ENCODE data around the gene MIF4GD. TPM values are rescaled to one million over a fixed set of nuclear protein-coding genes. Genes with fewer than 3 reads are reported as not detected.
A peak's percentile ranks its signal among the peaks of the same experiment; 100 is the strongest.
"Not testable (repeated sequence)": the region's sequence is repeated elsewhere in the genome, so short reads cannot be mapped to it uniquely, and the experiment has no call there.

Gene MIF4GD
- total RNA-seq, 2 experiments from 2014 or later, result 29.4 to 32.4 TPM

- intact Hi-C loops (cut with DNase I, micrococcal nuclease), result no loop called here
- Mint-ChIP-seq H3K27me3 (no peaks in the 10 kb centered on the region), H3K27ac (no peak overlapping the region), H3K4me3 (no peak overlapping the region), H3K4me1 (ENCODE audit: low read depth) (peaks cover 1% of the 10 kb centered on the region), H3K36me3 (ENCODE audit: low read depth) (no peaks in the 10 kb centered on the region), H3K9me3 (no peaks in the 10 kb centered on the region)
- H3K27ac ChIP-seq (ENCODE audit: low read depth in 1 of 2, low read length in 2 of 2), result no peak overlapping the region
- ATAC-seq (ENCODE audit: poor library complexity) (no peak), DNase-seq (no peak)
- H3K4me1 ChIP-seq (ENCODE audit: insufficient read depth, low read length), result peaks cover 10% of the 10 kb centered on the region
- no peaks in the 10 kb centered on the region for H3K36me3 ChIP-seq (ENCODE audit: insufficient read depth, low read length)
- TF ChIP-seq CTCF (IDR thresholded peaks at IDR 0.05), result no peak
- H3K27me3 ChIP-seq (ENCODE audit: control insufficient read depth in 1 of 2, insufficient read depth in 2 of 2, low read length in 2 of 2), result no peaks in the 10 kb centered on the region
- CTCF ChIA-PET, result interaction anchor here (0.8 kb wide), 1 partner anchor 23 kb away, joined by 4 read pairs; no protein-coding TSS in a partner anchor
- POLR2A ChIA-PET, result no interaction called here
- no peaks in the 10 kb centered on the region for H3K9me3 ChIP-seq (ENCODE audit: control insufficient read depth in 1 of 2, insufficient read depth in 1 of 2, low read length in 2 of 2)
- no peak overlapping the region for H3K4me3 ChIP-seq (ENCODE audit: low read length)
Measured at GRCh38 chr17:75300280-75300679, 29.2 kb upstream of the MIF4GD start.

DNA sequence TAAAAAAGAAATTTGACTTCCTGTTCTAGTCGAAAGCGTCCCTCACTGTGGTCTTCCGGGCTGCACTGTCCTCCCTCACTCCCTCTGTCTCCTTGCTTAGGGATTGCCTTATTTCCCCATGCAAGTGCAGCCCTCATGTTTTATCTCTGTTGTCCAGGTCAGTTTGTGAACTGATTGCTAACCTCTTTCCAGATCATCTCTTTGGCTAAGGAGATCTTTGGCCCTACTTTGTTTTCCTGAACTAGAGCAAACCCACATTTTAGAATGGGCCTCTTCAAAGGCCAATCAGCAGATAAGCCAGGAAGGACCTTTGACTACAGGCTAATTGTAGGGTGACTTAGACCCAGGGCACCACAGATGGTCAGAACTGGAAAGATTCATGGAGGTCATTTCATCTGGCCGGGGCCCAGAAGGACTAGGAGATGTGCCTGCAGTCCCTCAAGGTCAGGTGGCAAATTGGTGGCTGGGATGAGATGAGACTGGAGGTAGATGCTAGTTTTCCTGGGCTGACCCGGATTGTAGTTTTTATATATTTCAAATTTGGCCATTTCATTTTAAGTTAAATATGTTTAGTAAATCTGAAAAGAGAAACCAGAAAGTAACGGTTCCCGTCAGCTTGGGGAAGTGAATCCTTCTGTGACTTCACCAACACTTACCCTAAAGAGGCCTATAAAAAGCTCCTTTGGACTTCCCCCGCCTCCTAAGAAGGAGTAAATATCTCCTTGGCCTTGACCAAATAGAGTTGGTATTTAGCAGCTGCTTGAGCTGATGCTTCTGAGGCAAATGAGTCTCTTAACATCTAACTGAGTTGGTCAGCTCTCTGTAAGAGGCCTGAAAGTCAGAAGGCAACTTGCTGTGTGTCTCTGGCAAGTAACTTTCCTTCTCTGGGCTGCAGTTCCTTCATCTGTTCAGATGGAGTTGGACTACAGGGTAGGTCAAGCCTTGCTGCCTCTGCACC lies 24.4 kb upstream of the MIF4GD start:
- Mint-ChIP-seq H3K4me1 (ENCODE audit: low read depth) (peaks cover 4% of the 10 kb centered on the region), H3K27me3 (no peaks in the 10 kb centered on the region), H3K4me3 (peak overlapping the region; percentile 20), H3K27ac (no peak overlapping the region), H3K9me3 (no peaks in the 10 kb centered on the region), H3K36me3 (ENCODE audit: low read depth) (no peaks in the 10 kb centered on the region)
- Histone ChIP-seq H3K36me3 (ENCODE audit: insufficient read depth, low read length) (no peaks in the 10 kb centered on the region), H3K9me3 (ENCODE audit: control insufficient read depth in 1 of 2, insufficient read depth in 1 of 2, low read length in 2 of 2) (no peaks in the 10 kb centered on the region), H3K27ac (ENCODE audit: low read depth in 1 of 2, low read length in 2 of 2) (peak overlapping the region; percentile 26 to 65), H3K4me1 (ENCODE audit: insufficient read depth, low read length) (peaks cover 16% of the 10 kb centered on the region), H3K4me3 (ENCODE audit: low read length) (no peak overlapping the region), H3K27me3 (ENCODE audit: control insufficient read depth in 1 of 2, insufficient read depth in 2 of 2, low read length in 2 of 2) (no peaks in the 10 kb centered on the region)
- POLR2A ChIA-PET, result no interaction called here
- CTCF ChIA-PET, result interaction anchor here (0.7 to 2.6 kb wide), 4 partner anchors 24 to 181 kb away, joined by 3 to 6 read pairs (median 4); partner anchors contain the start of gene MIF4GD
- TF ChIP-seq CTCF (IDR thresholded peaks at IDR 0.05), result no peak
- peak in 3 of 14 experiments; percentile 22 to 56 (median 51) for DNase-seq
- intact Hi-C loops (cut with DNase I, micrococcal nuclease), result no loop called here
- ATAC-seq (ENCODE audit: poor library complexity), result no peak

- H3K4me3 Mint-ChIP-seq; H3K4me3 ChIP-seq (ENCODE audit: low read length); H3K27me3 ChIP-seq (ENCODE audit: control insufficient read depth in 1 of 2, insufficient read depth in 2 of 2, low read length in 2 of 2); H3K9me3 Mint-ChIP-seq; H3K36me3 ChIP-seq (ENCODE audit: insufficient read depth, low read length); H3K27ac Mint-ChIP-seq; DNase-seq; H3K27ac ChIP-seq (ENCODE audit: low read depth in 1 of 2, low read length in 2 of 2); H3K9me3 ChIP-seq (ENCODE audit: control insufficient read depth in 1 of 2, insufficient read depth in 1 of 2, low read length in 2 of 2); ATAC-seq (ENCODE audit: poor library complexity); H3K27me3 Mint-ChIP-seq: not testable (repeated sequence)
- H3K4me1 ChIP-seq (ENCODE audit: insufficient read depth, low read length), result peaks cover 30% of the 10 kb centered on the region
- POLR2A ChIA-PET, result interaction anchor here (0.8 kb wide), 1 partner anchor 30 kb away, joined by 3 read pairs; no protein-coding TSS in a partner anchor
- Mint-ChIP-seq H3K36me3 (ENCODE audit: low read depth) (peaks cover 11% of the 10 kb centered on the region), H3K4me1 (ENCODE audit: low read depth) (peaks cover 23% of the 10 kb centered on the region)
- intact Hi-C loops (cut with DNase I, micrococcal nuclease), result loop anchor here in 1 of 2 experiments (5.0 kb wide), 1 partner anchor 34 kb away; no protein-coding TSS in a partner anchor
- CTCF ChIA-PET, result interaction anchor here (4.9 kb wide), 1 partner anchor 120 kb away, joined by 39 read pairs; no protein-coding TSS in a partner anchor
Measured at GRCh38 chr17:75292810-75293448, 21.9 kb upstream of the MIF4GD start.

All from CD4-positive, alpha-beta T cell (primary cell).